OCI-M2 (cell line): Measurements from ENCODE around the gene ASB2.

ENCODE experiments used
- DNase-seq: peaks from one replicate; lab custom pipeline; 2025; ENCODE audit not compliant: unreplicated experiment; lab: John Stamatoyannopoulos, UW

Gene ASB2

GRCh38 chr14:93962701-93963601 is 13.4 kb downstream of the ASB2 start:
- DNase-seq: no peak

- DNase-seq: no peak
Measured at GRCh38 chr14:93961620-93962019, 14.8 kb downstream of the ASB2 start.

DNA sequence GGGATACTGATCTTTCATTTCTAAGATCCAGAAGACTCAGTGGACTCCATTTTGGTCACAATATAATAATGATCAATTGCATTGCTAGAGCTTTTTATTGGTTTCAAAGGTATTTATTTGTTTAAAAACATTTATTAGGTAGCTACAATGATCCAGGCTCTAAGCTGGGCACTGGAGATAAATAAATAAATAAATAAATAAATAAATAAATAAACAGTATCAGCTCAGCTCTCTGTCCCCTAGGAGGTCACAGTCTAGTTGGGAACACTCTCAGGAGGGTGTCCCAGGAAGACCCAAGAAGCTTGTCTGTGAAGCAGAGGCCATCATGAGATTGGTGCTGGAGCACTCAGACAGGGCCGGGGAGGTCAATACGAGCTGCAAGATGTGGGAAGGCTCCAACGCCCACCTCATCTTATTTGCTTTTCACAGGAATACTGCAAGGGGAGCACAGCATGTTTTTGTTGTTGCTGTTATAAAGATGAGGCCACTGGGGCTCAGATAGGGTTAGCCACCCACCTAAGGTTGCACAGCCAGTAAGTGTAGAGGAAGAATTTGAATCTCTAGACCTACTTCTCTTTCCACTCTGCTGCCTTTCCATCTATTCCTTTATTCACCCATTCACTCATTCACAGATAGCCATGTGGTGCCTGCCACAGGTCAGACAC is 15.5 kb downstream of the ASB2 start:
- DNase-seq: no peak

GRCh38 chr14:93960108-93960475 is 16.3 kb downstream of the ASB2 start:
- no peak for DNase-seq

- no peak for DNase-seq
Measured at GRCh38 chr14:93959239-93960107, 16.9 kb downstream of the ASB2 start.

- DNase-seq: no peak
Measured at GRCh38 chr14:93958567-93959238, 17.7 kb downstream of the ASB2 start.

DNA sequence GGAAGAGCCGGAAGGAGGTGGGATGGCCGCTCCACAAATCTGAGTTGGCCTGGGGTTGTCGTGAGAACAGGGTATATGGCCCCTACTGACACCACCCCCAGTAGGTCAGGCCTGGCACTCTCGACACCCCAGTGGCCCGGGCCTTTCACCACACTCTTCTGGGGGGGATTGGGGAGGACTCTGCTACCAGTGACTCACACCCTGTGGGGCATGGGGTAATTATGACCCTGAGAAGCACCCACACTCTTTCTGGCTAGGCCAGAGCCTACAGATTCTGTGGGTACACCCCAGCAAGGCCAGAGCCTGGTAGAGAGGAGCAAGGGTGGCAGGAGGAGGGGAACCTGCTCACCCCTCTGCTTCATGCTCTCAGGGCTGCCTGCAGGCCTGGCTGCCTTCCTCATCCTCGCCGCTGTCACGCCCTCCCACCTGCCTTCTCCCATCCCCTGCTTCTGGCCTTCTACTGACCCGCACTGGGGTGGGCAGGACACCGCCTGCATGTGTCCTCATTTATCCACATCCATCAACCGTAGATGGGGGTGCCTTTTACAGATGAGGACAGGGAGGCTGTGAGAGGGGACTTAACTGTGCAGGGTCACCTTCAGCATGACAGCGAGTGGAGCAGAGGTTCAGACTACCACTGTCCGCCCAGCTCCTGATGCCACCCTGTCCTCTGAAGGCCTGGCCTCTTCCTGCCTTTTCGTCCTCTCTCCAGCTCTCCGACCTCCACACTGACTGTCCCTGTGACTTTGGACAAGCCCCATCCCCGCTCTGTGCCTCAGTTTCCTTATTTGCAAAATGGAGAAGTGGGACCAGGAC is 18.4 kb downstream of the ASB2 start:
- DNase-seq: no peak

DNA sequence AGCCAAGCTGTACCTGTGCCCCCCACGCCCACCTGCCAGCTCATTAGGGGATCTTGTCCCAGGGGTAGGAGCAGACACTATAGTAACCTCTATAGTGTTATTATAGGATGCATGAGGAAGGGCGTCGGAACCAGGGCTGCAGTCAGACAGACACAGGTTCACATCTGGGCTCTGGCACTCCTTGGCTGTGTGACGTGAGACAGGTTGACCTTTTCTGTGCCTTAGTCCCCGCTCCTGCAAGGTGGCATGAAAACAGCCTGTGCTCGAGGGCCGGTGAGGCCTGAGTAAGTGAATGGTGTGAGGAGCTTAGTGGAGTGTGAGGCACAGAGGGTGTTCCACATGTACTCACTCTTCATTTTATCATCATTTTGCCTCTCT is 19.0 kb downstream of the ASB2 start:
- no peak for DNase-seq

- DNase-seq: no peak
Measured at GRCh38 chr14:93956514-93957332, 19.6 kb downstream of the ASB2 start.

- DNase-seq: no peak
Measured at GRCh38 chr14:93955850-93956481, 20.4 kb downstream of the ASB2 start.

GRCh38 chr14:93954900-93955849 is 21.2 kb downstream of the ASB2 start:
- DNase-seq: no peak

DNA sequence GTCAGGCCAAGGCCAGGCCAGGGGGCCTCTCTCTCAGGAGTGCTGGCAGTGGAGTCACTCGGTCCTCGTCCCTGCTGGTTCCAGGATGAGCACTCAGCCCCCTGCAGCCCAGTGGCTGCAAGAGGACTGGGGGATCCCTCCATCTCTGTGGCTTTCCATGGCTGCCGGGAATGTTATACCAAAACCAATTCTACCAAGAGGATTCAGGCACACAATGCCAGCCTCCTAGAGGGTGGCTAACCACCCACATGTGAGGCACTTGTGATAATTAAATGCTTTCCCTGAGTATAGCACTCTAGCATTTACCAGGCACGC is 21.9 kb downstream of the ASB2 start:
- DNase-seq: no peak

DNA sequence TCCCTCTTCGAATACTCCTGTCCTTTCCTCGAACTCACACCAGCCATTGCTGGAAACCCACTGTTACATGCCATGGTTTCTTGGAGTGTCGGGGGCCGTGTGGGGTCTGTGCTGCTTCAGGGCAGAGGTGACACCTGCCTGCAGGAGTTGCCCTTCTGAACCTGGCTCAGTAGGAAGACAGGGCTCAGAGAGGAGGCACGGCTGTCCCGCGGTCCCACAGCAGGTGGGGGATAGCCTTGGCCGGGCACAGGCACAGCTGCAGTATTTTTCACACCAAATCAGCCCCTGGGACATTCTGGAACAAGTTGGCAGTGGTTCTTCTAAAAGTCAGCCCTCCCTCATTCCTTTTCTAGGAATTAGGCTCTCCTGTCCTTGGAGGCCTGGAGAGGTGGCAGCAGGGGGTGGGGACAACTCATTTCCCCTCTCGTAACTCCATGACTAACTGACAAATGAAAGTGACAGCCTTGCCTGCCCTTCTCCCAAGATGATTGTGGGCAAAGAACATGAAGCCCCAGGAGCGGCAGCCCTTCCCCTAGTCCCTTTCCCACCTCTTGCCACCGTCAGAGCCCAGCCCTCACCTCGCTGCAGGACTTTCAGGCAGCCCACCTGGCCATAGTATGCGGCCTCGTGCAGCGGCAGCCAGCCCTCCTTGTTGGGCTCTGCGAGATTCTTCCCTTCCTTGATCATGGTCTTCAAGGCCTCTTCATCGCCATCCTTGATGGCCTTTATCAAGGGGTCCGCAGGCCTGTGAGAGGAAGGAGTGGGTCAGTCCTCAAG is 22.4 kb downstream of the ASB2 start:
- no peak for DNase-seq

GRCh38 chr14:93953263-93953662 is 23.1 kb downstream of the ASB2 start:
- no peak for DNase-seq

- no peak for DNase-seq
Measured at GRCh38 chr14:93952829-93953228, 23.5 kb downstream of the ASB2 start.

DNA sequence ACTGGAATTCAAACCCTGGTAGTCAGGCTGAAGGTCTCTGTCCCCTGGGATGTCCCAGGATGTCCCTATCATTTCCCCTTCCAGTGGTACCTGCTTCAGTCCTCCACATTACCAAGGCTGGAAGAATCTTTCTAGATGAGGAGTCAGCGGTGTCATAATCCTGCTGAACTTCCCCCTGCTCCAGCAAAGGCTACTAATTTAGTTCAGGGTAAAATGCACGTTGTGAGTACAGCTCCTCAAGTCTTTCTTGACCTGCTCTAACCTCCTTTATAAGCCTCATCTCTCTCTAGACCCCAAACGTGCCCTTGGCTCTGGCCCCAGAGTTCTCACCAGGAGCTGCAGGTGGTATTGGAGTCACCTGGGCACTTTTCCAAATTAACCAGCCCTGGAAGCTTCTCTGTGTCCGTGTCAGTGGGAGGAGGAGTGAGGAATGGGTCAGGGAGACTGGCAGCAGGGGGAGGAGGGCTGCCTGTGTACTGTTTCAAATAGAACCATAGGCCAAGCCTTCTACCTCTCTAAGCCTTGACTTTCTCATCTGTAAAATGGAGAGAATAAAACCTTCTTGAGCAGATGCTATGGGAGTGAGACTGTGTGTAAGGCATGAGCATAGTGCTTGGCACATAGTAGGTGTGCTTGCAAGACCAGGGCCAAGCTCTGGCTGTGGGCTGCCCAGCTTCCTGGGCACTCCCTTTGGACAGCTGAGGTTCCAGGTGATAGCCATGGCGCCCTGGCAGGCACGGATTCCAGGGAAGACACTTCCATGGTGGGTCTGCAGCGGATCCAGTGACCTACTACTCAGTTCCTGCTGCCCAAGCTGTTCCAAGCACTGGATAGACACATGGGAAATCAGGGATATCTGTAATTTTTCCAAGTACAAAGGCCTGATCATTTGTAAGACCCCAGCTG is 24.5 kb downstream of the ASB2 start:
- no peak for DNase-seq
